ENCODE measurements around the gene DLGAP5. TPM values are rescaled to one million over a fixed set of nuclear protein-coding genes. Genes with fewer than 3 reads are reported as not detected.
A peak's percentile ranks its signal among the peaks of the same experiment; 100 is the strongest.

Gene DLGAP5
- total and polyA plus RNA-seq, 2 of the 13 experiments (the other 11 are each of a cell fraction or from before 2014, with no cell fraction given): 7.7 to 55.8 TPM

GRCh38 chr14:55114720-55115119, 76.7 kb downstream of the DLGAP5 start (continued):
- TF ChIP-seq PHF21A (CRISPR knock-in tag; IDR thresholded peaks at IDR 0.05) (peak; percentile 29; the same call in 1 of the 2 replicates), FIP1L1 (IDR thresholded peaks at IDR 0.05; ENCODE audit: borderline replicate concordance, insufficient read depth, low read depth, low read length) (no peak), HNF4A (CRISPR knock-in tag; IDR thresholded peaks at IDR 0.05) (peak; percentile 80), ZNF124 (CRISPR knock-in tag; IDR thresholded peaks at IDR 0.05) (0 out of 2 replicates have a peak, but pooled peaks have one; percentile 22), ZNF350 (CRISPR knock-in tag; IDR thresholded peaks at IDR 0.05; ENCODE audit: borderline replicate concordance, low read depth) (no peak), PATZ1 (CRISPR knock-in tag; IDR thresholded peaks at IDR 0.05) (no peak), GATAD2A (CRISPR knock-in tag; IDR thresholded peaks at IDR 0.05) (peak; percentile 67), ZNF205 (CRISPR knock-in tag; IDR thresholded peaks at IDR 0.05) (no peak), FOXP1 (IDR thresholded peaks at IDR 0.05) (no peak), FOXP1 (CRISPR knock-in tag; IDR thresholded peaks at IDR 0.05) (peak; percentile 84), TRIM24 (CRISPR knock-in tag; IDR thresholded peaks at IDR 0.05) (peak; percentile 50; the same call in 1 of the 2 replicates), NFE2 (CRISPR knock-in tag; IDR thresholded peaks at IDR 0.05) (no peak), IKZF4 (CRISPR knock-in tag; IDR thresholded peaks at IDR 0.05; ENCODE audit: borderline replicate concordance, low read depth, not compliant biosample characterization) (no peak), EP300 (IDR thresholded peaks at IDR 0.05; ENCODE audit: low read depth in 2 of 2, low read length in 2 of 2) (peak in 1 of 2 experiments; percentile 62; a peak in 2 of 4 replicates), EP300 (CRISPR knock-in tag; IDR thresholded peaks at IDR 0.05; ENCODE audit: borderline replicate concordance) (peak; percentile 46; the same call in 1 of the 2 replicates), FOXA1 (IDR thresholded peaks at IDR 0.05) (no peak), FOXA1 (CRISPR knock-in tag; IDR thresholded peaks at IDR 0.05) (0 out of 2 replicates have a peak, but pooled peaks have one; percentile 12), HDAC2 (CRISPR knock-in tag; IDR thresholded peaks at IDR 0.05) (peak; percentile 46; the same call in 1 of the 2 replicates), ZNF383 (CRISPR knock-in tag; IDR thresholded peaks at IDR 0.05; ENCODE audit: borderline replicate concordance) (no peak), TEAD3 (CRISPR knock-in tag; optimal IDR thresholded peaks at IDR 0.05; ENCODE audit: borderline replicate concordance) (peak; percentile 61), THAP11 (CRISPR knock-in tag; IDR thresholded peaks at IDR 0.05) (no peak), FOXM1 (CRISPR knock-in tag; IDR thresholded peaks at IDR 0.05) (no peak), SAP130 (CRISPR knock-in tag; IDR thresholded peaks at IDR 0.05; ENCODE audit: low read depth) (peak; percentile 49), CEBPB (IDR thresholded peaks at IDR 0.05; ENCODE audit: borderline replicate concordance, low read depth, low read length) (0 out of 2 replicates have a peak, but pooled peaks have one; percentile 6), ATRX (CRISPR knock-in tag; IDR thresholded peaks at IDR 0.05; ENCODE audit: borderline replicate concordance) (no peak), SOX6 (IDR thresholded peaks at IDR 0.05) (no peak), SOX6 (CRISPR knock-in tag; IDR thresholded peaks at IDR 0.05) (0 out of 2 replicates have a peak, but pooled peaks have one; percentile 23), IKZF5 (CRISPR knock-in tag; IDR thresholded peaks at IDR 0.05) (no peak), SOX13 (IDR thresholded peaks at IDR 0.05) (no peak), SOX13 (CRISPR knock-in tag; conservative IDR thresholded peaks at IDR 0.05 in 1 of 2, IDR thresholded peaks at IDR 0.05 in 1 of 2) (peak in 1 of 2 experiments; percentile 39; a peak in 1 of 4 replicates), ZNF619 (CRISPR knock-in tag; IDR thresholded peaks at IDR 0.05) (no peak), MED1 (CRISPR knock-in tag; IDR thresholded peaks at IDR 0.05) (peak; percentile 83), SOX5 (CRISPR knock-in tag; IDR thresholded peaks at IDR 0.05; ENCODE audit: borderline replicate concordance) (peak; percentile 62), ZNF7 (CRISPR knock-in tag; IDR thresholded peaks at IDR 0.05) (0 out of 2 replicates have a peak, but pooled peaks have one; percentile 29)
